UCSD-AML1 (cell line): ENCODE data around the gene FGF19.

Experiments used
- DNase-seq: peaks from one replicate; lab custom pipeline; 2025; ENCODE audit not compliant: unreplicated experiment; lab: John Stamatoyannopoulos, UW

FGF19 gene

GRCh38 chr11:69657456-69657910, 46.3 kb downstream of the FGF19 start:
- no peak for DNase-seq

- no peak for DNase-seq
Measured at GRCh38 chr11:69656536-69657455, 47.0 kb downstream of the FGF19 start.

GRCh38 chr11:69655479-69656428, 48.1 kb downstream of the FGF19 start:
- no peak for DNase-seq

- DNase-seq, result no peak
Measured at GRCh38 chr11:69654660-69655478, 49.0 kb downstream of the FGF19 start.

- DNase-seq, result no peak
Measured at GRCh38 chr11:69654001-69654659, 49.7 kb downstream of the FGF19 start.

- DNase-seq, result no peak
Measured at GRCh38 chr11:69653406-69653960, 50.3 kb downstream of the FGF19 start.

- no peak for DNase-seq
Measured at GRCh38 chr11:69652999-69653398, 50.8 kb downstream of the FGF19 start.

- DNase-seq, result no peak
Measured at GRCh38 chr11:69651834-69652620, 51.8 kb downstream of the FGF19 start.

- DNase-seq, result no peak
Measured at GRCh38 chr11:69650832-69651344, 52.9 kb downstream of the FGF19 start.

- no peak for DNase-seq
Measured at GRCh38 chr11:69650081-69650831, 53.6 kb downstream of the FGF19 start.

- DNase-seq, result no peak
Measured at GRCh38 chr11:69649576-69649900, 54.3 kb downstream of the FGF19 start.

- no peak for DNase-seq
Measured at GRCh38 chr11:69648679-69649575, 54.9 kb downstream of the FGF19 start.
